ENCODE results near the gene LEMD3. TPM values are rescaled to one million over a fixed set of nuclear protein-coding genes. Genes with fewer than 3 reads are reported as not detected.

Gene LEMD3
- total RNA-seq, 4 donors from 2014 or later: 35.6 to 75.9 (median 41.9) TPM

GRCh38 chr12:65187665-65188064, 18.3 kb downstream of the LEMD3 start:
- Histone ChIP-seq H3K4me3 (no peak overlapping the region), H3K9me3 (no peaks in the 10 kb centered on the region), H3K36me3 (no peaks in the 10 kb centered on the region), H3K4me1 (peaks cover 4 to 17% of the 10 kb centered on the region in 2 donors), H3K27ac (no peak overlapping the region), H3K27me3 (no peaks in the 10 kb centered on the region)
- intact Hi-C loops (cut with DNase I; ENCODE audit: low total_unique reads): no loop called here
- DNase-seq: no peak
- TF ChIP-seq, protein P1, sequence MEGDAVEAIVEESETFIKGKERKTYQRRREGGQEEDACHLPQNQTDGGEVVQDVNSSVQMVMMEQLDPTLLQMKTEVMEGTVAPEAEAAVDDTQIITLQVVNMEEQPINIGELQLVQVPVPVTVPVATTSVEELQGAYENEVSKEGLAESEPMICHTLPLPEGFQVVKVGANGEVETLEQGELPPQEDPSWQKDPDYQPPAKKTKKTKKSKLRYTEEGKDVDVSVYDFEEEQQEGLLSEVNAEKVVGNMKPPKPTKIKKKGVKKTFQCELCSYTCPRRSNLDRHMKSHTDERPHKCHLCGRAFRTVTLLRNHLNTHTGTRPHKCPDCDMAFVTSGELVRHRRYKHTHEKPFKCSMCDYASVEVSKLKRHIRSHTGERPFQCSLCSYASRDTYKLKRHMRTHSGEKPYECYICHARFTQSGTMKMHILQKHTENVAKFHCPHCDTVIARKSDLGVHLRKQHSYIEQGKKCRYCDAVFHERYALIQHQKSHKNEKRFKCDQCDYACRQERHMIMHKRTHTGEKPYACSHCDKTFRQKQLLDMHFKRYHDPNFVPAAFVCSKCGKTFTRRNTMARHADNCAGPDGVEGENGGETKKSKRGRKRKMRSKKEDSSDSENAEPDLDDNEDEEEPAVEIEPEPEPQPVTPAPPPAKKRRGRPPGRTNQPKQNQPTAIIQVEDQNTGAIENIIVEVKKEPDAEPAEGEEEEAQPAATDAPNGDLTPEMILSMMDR (IDR thresholded peaks at IDR 0.05): no peak
- TF ChIP-seq POLR2A (IDR thresholded peaks at IDR 0.05): no peak

- DNase-seq: no peak
- no peak overlapping the region for H3K4me3 ChIP-seq
- H3K4me1 ChIP-seq: peaks cover 4 to 17% of the 10 kb centered on the region in 2 donors
- H3K27me3 ChIP-seq: no peaks in the 10 kb centered on the region
- H3K9me3 ChIP-seq: no peaks in the 10 kb centered on the region
- intact Hi-C loops (cut with DNase I; ENCODE audit: low total_unique reads): no loop called here
- no peak overlapping the region for H3K27ac ChIP-seq
- TF ChIP-seq, protein P1 (IDR thresholded peaks at IDR 0.05): no peak
- TF ChIP-seq POLR2A (IDR thresholded peaks at IDR 0.05): no peak
- no peaks in the 10 kb centered on the region for H3K36me3 ChIP-seq
Observed at GRCh38 chr12:65188179-65188701, 18.9 kb downstream of the LEMD3 start.

DNA sequence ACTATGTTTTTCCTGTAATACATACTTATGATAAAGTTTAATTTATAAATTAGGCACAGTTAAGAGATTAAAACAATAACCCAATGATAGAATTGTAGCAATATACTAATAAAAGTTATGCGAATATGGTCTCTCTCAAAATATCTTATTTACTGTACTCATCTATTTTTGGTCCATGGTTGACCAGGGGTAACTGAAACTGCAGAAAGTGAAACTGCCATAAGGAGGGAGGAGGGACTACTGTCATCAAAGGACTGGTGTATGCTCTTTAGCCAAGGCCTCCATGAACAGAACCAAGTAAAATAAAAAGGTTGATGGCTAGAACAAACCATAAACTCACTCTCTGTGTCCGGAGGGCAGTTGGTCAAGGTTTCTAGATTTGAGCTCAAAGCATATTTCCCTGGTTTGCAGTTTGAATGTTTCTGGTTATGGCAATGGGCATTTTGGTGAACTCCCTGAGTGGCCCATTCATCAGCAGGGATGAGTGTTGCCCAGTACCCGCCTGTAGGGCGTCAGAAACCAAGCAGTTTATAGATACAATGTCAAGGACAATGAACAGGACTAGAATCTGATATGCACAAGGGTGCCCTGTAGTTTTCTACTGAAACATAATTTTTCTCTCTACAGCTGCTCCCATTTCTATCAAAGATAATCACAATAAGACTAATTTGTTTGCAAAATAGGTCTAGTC, 19.8 kb downstream of the LEMD3 start:
- TF ChIP-seq, protein P1 (IDR thresholded peaks at IDR 0.05): no peak
- TF ChIP-seq POLR2A (IDR thresholded peaks at IDR 0.05): no peak
- intact Hi-C loops (cut with DNase I; ENCODE audit: low total_unique reads): no loop called here
- H3K4me1 ChIP-seq: peaks cover 0 to 17% of the 10 kb centered on the region in 2 donors

GRCh38 chr12:65192963-65193516, 23.7 kb downstream of the LEMD3 start:
- TF ChIP-seq, protein P1 (IDR thresholded peaks at IDR 0.05): no peak
- TF ChIP-seq POLR2A (IDR thresholded peaks at IDR 0.05): no peak
- Histone ChIP-seq H3K27me3 (no peaks in the 10 kb centered on the region), H3K36me3 (no peaks in the 10 kb centered on the region), H3K9me3 (no peaks in the 10 kb centered on the region), H3K27ac (no peak overlapping the region), H3K4me3 (no peak overlapping the region), H3K4me1 (peaks cover 0 to 7% of the 10 kb centered on the region in 2 donors)
- intact Hi-C loops (cut with DNase I; ENCODE audit: low total_unique reads): no loop called here
- DNase-seq: no peak

More for the DNA sequence above, 19.8 kb downstream of the LEMD3 start:
- no peak for DNase-seq
- no peaks in the 10 kb centered on the region for H3K27me3 ChIP-seq
- H3K27ac ChIP-seq: no peak overlapping the region
- no peaks in the 10 kb centered on the region for H3K9me3 ChIP-seq
- H3K4me3 ChIP-seq: no peak overlapping the region
- H3K36me3 ChIP-seq: no peaks in the 10 kb centered on the region

DNA sequence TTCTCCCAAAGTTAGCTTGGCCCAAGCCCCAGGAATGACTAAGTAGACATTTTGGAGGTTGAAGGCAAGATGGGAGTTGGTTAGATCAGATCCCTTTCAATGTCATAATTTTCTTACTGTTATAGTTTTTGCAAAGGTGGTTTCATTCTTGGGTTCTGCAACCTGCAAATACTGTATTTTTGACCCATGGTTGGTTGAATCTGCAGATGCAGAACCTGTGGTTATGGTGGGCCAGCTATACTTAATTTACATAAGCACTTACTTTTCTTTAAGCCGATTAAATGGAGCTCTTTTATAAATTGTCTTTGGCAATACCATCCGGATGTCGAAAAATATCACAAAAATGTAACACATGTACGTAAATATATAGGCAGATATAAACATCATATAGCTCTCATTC, 25.6 kb downstream of the LEMD3 start:
- intact Hi-C loops (cut with DNase I; ENCODE audit: low total_unique reads): no loop called here
- Histone ChIP-seq H3K36me3 (no peaks in the 10 kb centered on the region), H3K4me3 (no peak overlapping the region), H3K9me3 (no peaks in the 10 kb centered on the region), H3K27me3 (no peaks in the 10 kb centered on the region), H3K4me1 (peaks cover 0 to 9% of the 10 kb centered on the region in 2 donors), H3K27ac (peak overlapping the region in 1 of 2 donors; percentile 45)
- TF ChIP-seq, protein P1 (IDR thresholded peaks at IDR 0.05): no peak
- no peak for TF ChIP-seq POLR2A (IDR thresholded peaks at IDR 0.05)
- no peak for DNase-seq

Measured in uterus (tissue), 4 donors.